HCT116 (cell line): Measurements from ENCODE around the gene PTPN4. TPM values are rescaled to one million over a fixed set of nuclear protein-coding genes. Genes with fewer than 3 reads are reported as not detected.
A peak's percentile ranks its signal among the peaks of the same experiment; 100 is the strongest.

ENCODE experiments used
- ATAC-seq: fragments of 200-7000 bp; cut with Tn5 transposase; 2 replicates; pipeline ENCODE4 v1.9.1; 2020; ENCODE audit warnings: mild to moderate bottlenecking, moderate library complexity
- BruUV-seq: library from RNA; stranded (reverse); fragments of 400-500 nt; replicated peaks from 2 replicates; lab custom pipeline; 2021; lab: Mats Ljungman, UMichigan
- CTCF ChIA-PET: fragments of 300-600 bp; sonication (Branson Sonifier 250); formaldehyde crosslinking; loops from one replicate; lab custom pipeline; 2021; ENCODE audit warnings: antibody characterized with exemption; lab: Charles Lee
- POLR2A ChIA-PET: fragments of 300-600, 350-600 bp; sonication (Branson Sonifier 250); formaldehyde crosslinking; loops from one replicate; lab custom pipeline; 2021; ENCODE audit warnings: antibody characterized with exemption; lab: Charles Lee
- RAD21 ChIA-PET, 2 experiments: fragments of 300-600 bp; sonication (Branson Sonifier 250); formaldehyde crosslinking; loops; one replicate each; lab custom pipeline; 2023; ENCODE audit warnings: low total read pairs in 2 of 2; ENCODE audit not compliant: uncharacterized antibody in 2 of 2, unreplicated experiment in 2 of 2, low non-redundant PET in 1 of 2; lab: Charles Lee
- DNase-seq: peaks from one replicate; pipeline ENCODE4 v3.0.0-alpha.2; 2010; ENCODE audit warnings: low read depth, low spot score
- H2AFZ ChIP-seq: fragments of 200-600 bp; shearing (Covaris generic), sonication (generic); 2 replicates; pipeline ENCODE4 v1.6.1; 2017; ENCODE audit warnings: low read depth, mixed run types, mixed read lengths, antibody characterized with exemption, low read length; ENCODE audit not compliant: poor library complexity, severe bottlenecking
- H3K27ac ChIP-seq: 2 replicates; pipeline ENCODE4 v1.5.1; 2012; ENCODE audit warnings: low read depth, low read length
- H3K27me3 ChIP-seq: fragments of 200-600 bp; sonication (generic); 2 replicates; pipeline ENCODE4 v1.6.1; 2016; ENCODE audit warnings: mixed run types, low read length, mixed read lengths; ENCODE audit not compliant: insufficient read depth
- H3K36me3 ChIP-seq, 2 experiments: fragments of 200-500 bp in 1 of 2; fragments of 200-600 bp in 1 of 2; sonication (Bioruptor generic) in 1 of 2; sonication (generic) in 1 of 2; 2 replicates each; pipeline versions ENCODE4 v1.5.1 to v1.6.1; 2014 to 2016; ENCODE audit warnings: low read length in 2 of 2, inconsistent platforms in 1 of 2, mixed read lengths in 1 of 2, mixed run types in 1 of 2; ENCODE audit not compliant: insufficient read depth in 2 of 2, control insufficient read depth in 1 of 2
- H3K4me1 ChIP-seq, 2 experiments: fragments of 200-600 bp in 1 of 2; sonication (generic) in 1 of 2; 2 replicates each; pipeline versions ENCODE4 v1.5.1 to v1.6.1; 2012 to 2017; ENCODE audit warnings: low read length in 2 of 2, inconsistent platforms in 1 of 2, mild to moderate bottlenecking in 1 of 2, mixed read lengths in 1 of 2, mixed run types in 1 of 2, moderate library complexity in 1 of 2; ENCODE audit not compliant: insufficient read depth in 2 of 2, control insufficient read depth in 1 of 2
- H3K4me2 ChIP-seq: fragments of 200-600 bp; sonication (generic); 2 replicates; pipeline ENCODE4 v1.6.1; 2017; ENCODE audit warnings: mixed run types, low read length, mixed read lengths
- H3K4me3 ChIP-seq, 2 experiments: fragments of 200-600 bp in 1 of 2; sonication (generic) in 1 of 2; replicated peaks in 1 of 2; 2 replicates each; pipeline ENCODE4 v1.5.1; 2011 to 2016; ENCODE audit warnings: low read length in 2 of 2, control low read depth in 1 of 2, low read depth in 1 of 2, mild to moderate bottlenecking in 1 of 2, mixed read lengths in 1 of 2, mixed run types in 1 of 2
- H3K79me2 ChIP-seq: fragments of 200-600 bp; sonication (generic); 2 replicates; pipeline ENCODE4 v1.6.1; 2017; ENCODE audit warnings: mild to moderate bottlenecking, mixed run types, low read length, moderate library complexity, mixed read lengths; ENCODE audit not compliant: insufficient read depth
- H3K9ac ChIP-seq: fragments of 200-600 bp; sonication (generic); 2 replicates; pipeline ENCODE4 v1.6.1; 2016; ENCODE audit warnings: low read length, mixed read lengths
- H3K9me2 ChIP-seq: fragments of 200-600 bp; sonication (generic), shearing (Covaris generic); 2 replicates; pipeline ENCODE4 v1.6.1; 2017; ENCODE audit warnings: mixed run types, mild to moderate bottlenecking, moderate library complexity; ENCODE audit not compliant: insufficient read depth
- H3K9me3 ChIP-seq, 2 experiments: fragments of 200-500 bp in 1 of 2; fragments of 200-600 bp in 1 of 2; sonication (Bioruptor generic) in 1 of 2; sonication (generic) in 1 of 2; 2 replicates each; pipeline ENCODE4 v1.6.1; 2014 to 2017; ENCODE audit warnings: low read length in 2 of 2, mixed read lengths in 2 of 2, inconsistent platforms in 1 of 2, low read depth in 1 of 2, mild to moderate bottlenecking in 1 of 2, mixed run types in 1 of 2, moderate library complexity in 1 of 2; ENCODE audit not compliant: control insufficient read depth in 1 of 2, insufficient read depth in 1 of 2
- H4K20me1 ChIP-seq: fragments of 200-600 bp; sonication (generic), shearing (Covaris generic); 2 replicates; pipeline ENCODE4 v1.6.1; 2017; ENCODE audit warnings: mixed run types, mild to moderate bottlenecking, moderate library complexity; ENCODE audit not compliant: insufficient read depth
- CBX3 ChIP-seq: IDR thresholded peaks from 2 replicates; pipeline ENCODE4 v1.6.1; 2012; ENCODE audit warnings: low read depth
- ELF1 ChIP-seq: IDR thresholded peaks from 2 replicates; pipeline ENCODE4 v1.6.1; 2012; ENCODE audit warnings: low read depth, borderline replicate concordance
- FOSL1 ChIP-seq: IDR thresholded peaks from 2 replicates; pipeline ENCODE4 v1.6.1; 2012; ENCODE audit warnings: low read depth
- JUND ChIP-seq: IDR thresholded peaks from 2 replicates; pipeline ENCODE4 v1.6.1; 2012
- POLR2A ChIP-seq: IDR thresholded peaks from 2 replicates; pipeline ENCODE4 v1.7.0; 2011; ENCODE audit warnings: borderline replicate concordance; ENCODE audit not compliant: insufficient read depth, insufficient read length; ENCODE audit errors: extremely low read depth
- POLR2AphosphoS5 ChIP-seq: IDR thresholded peaks from 2 replicates; pipeline ENCODE4 v1.6.1; 2011; ENCODE audit warnings: mild to moderate bottlenecking, low read depth, low read length, moderate library complexity
- REST ChIP-seq: IDR thresholded peaks from 2 replicates; pipeline ENCODE4 v1.6.1; 2012; ENCODE audit warnings: low read depth
- SIN3A ChIP-seq: IDR thresholded peaks from 2 replicates; pipeline ENCODE4 v1.6.1; 2012; ENCODE audit warnings: low read depth
- SP1 ChIP-seq: IDR thresholded peaks from 2 replicates; pipeline ENCODE4 v1.6.1; 2012; ENCODE audit warnings: low read depth
- SRF ChIP-seq: IDR thresholded peaks from 2 replicates; pipeline ENCODE4 v1.6.1; 2012; ENCODE audit warnings: low read depth
- intact Hi-C: fragments of 100-400 bp; cut with micrococcal nuclease; formaldehyde crosslinking; loops from 2 replicates; pipeline ENCODE4 v1.10.0; 2022
- total RNA-seq: library from RNA; stranded (reverse); gene quantifications from one replicate; pipeline ENCODE4 v1.2.1, GENCODE V29; 2021; ENCODE audit not compliant: unreplicated experiment

PTPN4 gene
- total RNA-seq, 1 experiment from 2014 or later: 38.4 TPM

- Histone ChIP-seq H3K4me3 (no peak overlapping the region), H2AFZ (no peak overlapping the region), H3K4me1 (peaks cover 0 to 14% of the 10 kb centered on the region in 2 experiments; a peak in 1 of 4 replicates), H3K27ac (no peak overlapping the region), H3K9ac (no peak overlapping the region), H3K9me3 (no peaks in the 10 kb centered on the region), H3K9me2 (no peaks in the 10 kb centered on the region), H4K20me1 (no peaks in the 10 kb centered on the region), H3K4me2 (peak overlapping the region; percentile 11), H3K27me3 (no peaks in the 10 kb centered on the region), H3K79me2 (0 out of 2 replicates have a peak, but pooled peaks cover 5% of the 10 kb centered on the region), H3K36me3 (no peaks in the 10 kb centered on the region)
- ChIA-PET POLR2A (no interaction called here), CTCF (no interaction called here), RAD21 (no interaction called here)
- TF ChIP-seq SRF (peak; percentile 58; the same call in 1 of the 2 replicates), SIN3A (no peak), POLR2AphosphoS5 (no peak), JUND (peak; percentile 47), SP1 (no peak), FOSL1 (peak; percentile 58; the same call in 1 of the 2 replicates), POLR2A (no peak), REST (no peak), ELF1 (0 out of 2 replicates have a peak, but pooled peaks have one; percentile 17), CBX3 (no peak)
- BruUV-seq: no TSS peak
- peak; percentile 44; the same call in 1 of the 2 replicates for ATAC-seq
- intact Hi-C loops: no loop called here
- DNase-seq: no peak
Observed at GRCh38 chr2:119864318-119864717, 104.6 kb downstream of the PTPN4 start.
